AML-193 (cell line): Measurements from ENCODE around the gene LRRC4B.

Source experiments
- DNase-seq, 2 experiments: peaks; one replicate each; lab custom pipeline; 2025; lab: John Stamatoyannopoulos, UW

The LRRC4B gene

DNA sequence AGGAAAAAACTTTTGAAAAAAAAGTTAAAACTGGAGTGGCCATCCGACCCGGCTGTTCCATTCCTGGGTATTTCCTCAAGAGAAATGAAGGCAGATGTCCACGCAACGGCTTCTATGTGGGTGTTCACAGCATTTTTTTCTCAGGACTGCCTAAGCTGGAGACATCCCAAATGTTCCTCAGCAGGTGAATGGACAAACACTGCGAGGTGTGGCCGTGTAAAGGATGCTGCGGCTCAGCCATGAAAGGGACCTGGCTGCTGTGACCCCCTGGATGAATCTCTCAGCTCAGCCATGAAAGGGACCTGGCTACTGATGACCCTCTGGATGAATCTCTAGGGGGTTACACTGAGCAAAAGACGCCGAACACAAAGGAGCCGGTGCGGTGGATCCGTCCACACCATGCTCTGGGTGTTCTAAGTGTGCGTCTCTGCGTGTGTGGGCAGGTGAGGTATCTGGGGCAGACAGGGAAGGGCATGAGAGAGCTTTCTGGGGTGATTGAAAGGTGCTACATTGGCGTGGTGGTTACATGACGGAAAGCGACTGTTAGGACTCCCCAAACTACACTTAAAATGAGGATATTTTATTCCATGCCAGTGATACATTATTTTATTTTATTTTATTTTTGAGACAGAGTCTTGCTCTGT, 47.3 kb downstream of the LRRC4B start:
- no peak for DNase-seq

DNA sequence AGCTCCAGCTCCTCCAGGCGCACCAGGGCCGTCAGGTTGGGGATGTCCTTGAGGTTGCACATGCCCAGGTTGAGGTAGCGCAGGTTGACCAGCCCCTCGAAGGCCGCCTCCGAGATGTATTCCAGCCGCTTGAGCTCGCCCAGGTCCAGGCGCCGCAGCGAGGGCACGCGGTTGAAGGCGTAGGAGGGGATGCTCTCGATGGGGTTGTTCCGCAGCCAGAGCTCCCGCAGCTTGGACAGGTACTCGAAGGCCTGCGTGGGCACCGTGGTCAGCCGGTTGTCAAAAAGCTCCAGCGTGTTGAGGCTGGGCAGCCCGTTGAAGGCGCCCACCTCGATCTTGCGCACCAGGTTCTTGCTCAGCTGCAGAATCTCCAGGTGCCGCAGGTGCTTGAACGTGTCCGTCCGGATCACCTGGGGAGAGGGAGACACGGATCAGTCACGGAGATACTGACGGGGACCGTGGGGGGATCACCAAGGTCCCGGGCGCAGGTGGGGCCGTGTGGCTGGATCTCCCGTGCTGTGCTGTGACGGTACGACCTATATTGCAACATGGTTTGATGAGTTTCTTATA, 49.1 kb downstream of the LRRC4B start:
- no peak for DNase-seq

DNA sequence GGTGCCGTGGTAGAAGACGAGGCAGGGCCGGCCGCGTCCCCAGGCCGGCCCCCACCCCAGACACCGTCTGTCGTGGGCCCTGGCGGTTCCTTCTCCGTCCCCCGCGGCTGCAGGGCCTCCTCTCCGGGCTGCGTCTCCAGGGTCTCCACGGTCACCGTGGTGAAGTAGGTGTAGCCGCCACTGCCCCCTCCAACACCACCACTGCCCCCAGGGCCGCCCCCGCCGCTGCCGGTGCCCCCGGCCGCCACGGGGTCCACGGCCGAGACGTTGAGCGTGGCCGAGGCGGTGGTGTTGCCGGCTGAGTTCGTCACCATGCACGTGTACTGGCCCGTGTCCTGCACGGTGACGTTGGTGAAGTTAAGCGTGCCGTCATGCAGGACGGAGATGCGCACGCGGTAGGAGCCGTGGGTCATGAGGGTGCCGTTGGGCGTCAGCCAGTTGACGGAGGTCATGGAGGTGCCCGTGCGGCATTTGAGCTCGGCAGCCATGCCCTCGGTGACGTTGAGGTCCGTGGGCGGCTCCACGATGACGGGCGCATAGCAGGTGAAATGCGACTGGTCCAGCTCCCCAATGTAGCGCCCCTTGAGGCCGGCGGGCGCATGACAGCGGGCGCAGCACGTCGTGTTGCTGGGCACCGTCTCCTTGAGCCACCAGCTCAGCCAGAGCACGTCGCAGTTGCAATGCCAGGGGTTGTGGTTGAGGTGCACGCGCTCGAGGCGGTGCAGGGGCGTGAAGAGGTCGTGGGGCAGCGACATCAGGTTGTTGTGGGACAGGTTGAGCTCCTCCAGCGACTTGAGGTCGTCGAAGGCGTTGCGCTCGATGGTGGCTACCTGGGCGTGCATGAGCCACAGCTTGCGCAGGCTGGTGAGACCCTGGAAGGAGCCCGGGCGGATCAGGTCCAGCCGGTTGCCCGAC, 49.9 kb downstream of the LRRC4B start:
- no peak for DNase-seq

DNA sequence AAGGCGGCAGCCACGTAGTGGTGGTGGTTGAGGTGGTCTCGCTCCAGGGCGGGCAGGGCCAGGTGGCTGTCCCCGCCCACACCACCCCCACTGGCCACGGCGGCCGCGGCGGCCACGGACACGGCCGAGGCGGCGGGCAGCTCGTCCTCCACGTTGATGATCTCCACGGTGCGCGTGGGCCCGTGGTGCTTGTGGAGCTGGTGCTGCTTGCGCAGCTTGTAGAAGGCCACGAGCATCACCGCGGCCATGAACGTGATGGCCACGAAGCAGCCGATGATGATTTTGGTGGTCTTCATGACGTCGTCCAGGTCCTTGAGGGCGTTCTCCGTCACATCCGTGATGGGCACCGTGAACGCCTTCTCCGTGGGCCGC, 50.5 kb downstream of the LRRC4B start:
- DNase-seq, result no peak

DNA sequence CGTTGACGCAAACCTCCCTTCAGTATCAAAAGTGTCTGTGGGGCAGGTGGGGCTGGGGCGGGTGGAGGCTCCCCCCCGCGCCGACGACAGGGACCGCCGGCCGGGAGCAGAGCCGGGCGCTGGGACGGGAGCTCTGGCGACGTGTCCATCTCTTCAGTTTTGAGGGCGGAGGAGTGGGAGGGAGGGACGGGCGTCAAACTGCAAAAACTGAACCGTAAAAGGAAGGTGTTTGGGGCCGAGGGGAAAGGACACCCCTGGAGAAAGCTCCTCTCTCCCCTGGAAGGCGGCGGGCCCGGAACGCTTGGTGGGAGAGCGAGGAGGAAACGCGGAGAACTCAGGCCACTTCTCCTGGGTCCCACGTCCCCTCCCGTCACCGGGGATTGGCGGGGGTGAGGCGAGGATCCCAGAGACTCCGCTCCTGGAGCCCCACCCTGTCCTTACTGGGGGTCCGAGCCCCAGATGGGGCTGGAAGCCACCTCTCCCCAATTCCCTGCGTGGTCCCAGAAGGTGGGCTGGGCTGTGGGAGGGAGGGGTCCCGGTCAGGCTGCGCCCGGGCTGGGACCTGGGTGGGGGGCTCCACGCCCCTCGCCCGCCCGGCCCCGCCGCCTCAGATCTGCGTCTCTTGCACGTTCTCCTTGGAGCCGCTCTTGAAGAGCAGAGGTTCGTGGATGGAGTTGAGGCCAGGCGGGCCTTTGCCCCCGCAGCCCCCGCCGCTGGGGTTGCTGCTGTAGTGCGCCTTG, 51.1 kb downstream of the LRRC4B start:
- DNase-seq, result no peak

DNA sequence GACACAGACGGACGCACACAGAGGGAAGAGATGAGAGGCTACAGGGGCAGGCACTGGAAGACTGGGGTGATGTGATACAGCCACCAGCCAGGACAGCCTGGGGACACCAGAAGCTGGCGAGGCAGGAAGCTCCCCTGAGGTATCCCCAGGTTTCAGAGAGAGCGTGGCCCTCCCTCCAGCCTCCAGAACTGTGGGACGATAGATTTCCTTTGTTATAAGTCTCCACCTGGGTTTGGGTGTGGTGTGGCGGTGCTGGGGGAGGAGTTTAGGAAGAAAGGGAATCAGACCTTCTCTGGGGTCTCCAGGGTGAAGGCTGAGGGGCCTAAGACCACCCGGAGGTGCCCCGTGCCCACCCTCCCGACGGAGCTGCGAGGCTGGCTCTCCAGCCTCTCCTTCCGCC, 51.8 kb downstream of the LRRC4B start:
- DNase-seq, result no peak

DNA sequence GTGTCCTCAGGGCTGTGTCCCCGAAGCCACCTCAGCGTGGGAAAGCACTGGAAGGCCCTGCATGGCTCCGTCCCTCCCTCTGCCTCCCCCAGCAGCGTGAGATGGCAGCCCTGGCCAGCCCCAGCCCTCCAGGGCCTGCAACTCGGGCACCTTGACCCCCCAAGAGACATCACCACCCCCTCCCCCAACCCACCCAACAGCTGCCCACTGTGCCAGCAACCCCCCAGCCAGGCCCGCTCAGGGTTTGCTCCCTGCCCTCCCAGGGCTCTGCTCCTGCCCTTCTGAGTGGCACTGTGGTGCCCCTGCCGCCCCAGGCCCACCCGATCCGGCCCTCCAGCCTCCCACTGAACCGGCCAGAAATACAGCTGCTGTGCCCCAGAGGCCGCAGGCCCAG, 53.1 kb downstream of the LRRC4B start:
- no peak for DNase-seq

DNA sequence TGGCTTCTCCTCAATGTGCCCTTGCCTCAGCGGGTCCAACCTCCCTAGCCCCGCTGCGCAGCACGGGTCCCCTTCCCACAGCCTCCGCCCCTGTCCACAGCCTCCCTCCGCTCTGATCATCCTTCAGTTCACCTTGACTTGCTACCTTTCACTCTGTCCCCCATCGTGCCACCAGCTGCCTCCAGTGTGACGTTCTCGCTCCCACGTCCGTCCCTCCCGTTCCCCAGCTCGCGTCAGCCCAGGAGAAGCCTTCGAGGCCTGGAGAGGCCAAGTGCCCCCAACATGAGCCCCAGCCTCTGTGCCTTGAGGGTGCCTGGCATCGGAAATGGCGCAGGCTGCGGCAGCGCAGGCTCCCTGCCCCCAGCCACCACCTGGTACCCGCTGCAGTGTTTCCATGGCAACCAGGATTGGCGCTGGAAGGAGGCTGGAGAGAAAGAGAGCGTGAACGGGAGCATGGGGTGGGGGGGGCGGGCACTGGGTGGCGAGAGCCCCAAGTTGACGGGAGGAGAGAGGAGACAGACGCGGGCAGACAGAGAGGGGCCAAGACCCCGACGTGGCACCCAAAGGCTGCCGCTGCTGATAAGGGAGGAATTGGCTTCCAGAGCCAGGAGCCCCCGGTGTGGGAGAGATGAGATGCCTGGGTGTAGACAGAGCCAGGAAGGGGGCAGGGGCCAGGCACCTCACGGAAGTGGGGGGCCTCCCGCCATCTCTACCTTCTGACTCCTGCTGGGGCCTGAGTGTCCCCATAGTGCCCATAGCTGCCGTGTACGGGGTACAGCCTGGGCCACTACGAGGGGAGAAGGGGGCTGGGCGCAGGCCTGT, 53.7 kb downstream of the LRRC4B start:
- no peak for DNase-seq

DNA sequence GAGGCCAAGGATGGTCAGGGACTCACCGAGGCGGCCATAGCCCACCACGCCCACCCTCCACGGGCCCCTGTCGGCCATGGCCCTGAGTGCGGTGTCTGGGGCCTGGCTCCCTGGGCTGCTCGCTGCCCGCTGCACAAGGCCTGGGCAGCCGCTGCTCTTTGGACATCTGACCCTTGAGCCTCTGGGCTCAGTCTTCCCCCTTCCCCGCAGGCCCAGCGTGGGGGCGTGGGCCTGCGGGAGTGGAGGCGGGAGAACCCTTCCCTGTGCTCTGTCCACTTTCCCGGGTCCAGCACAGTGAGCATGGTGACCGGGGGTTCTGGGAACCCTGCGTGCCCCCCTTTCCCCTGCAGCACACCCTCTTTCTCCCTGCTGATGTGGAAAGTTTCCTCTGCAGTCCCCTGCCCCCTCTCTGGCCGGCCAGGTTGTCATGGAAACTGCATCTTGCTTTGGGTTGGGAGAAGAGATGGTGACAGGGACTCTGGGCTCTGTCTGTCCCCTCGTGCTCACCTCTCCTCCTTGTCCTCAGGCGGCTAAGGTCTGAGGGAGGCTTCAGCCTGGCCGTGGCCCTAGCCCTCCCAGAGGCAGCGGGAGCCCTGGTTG, 54.4 kb downstream of the LRRC4B start, which contains the start of gene ASPDH:
TSS of gene ASPDH (minus strand) at position 168 of the 600 bp plus-strand sequence. CDS start at position 78, 90 bp downstream.
- DNase-seq, result no peak

DNA sequence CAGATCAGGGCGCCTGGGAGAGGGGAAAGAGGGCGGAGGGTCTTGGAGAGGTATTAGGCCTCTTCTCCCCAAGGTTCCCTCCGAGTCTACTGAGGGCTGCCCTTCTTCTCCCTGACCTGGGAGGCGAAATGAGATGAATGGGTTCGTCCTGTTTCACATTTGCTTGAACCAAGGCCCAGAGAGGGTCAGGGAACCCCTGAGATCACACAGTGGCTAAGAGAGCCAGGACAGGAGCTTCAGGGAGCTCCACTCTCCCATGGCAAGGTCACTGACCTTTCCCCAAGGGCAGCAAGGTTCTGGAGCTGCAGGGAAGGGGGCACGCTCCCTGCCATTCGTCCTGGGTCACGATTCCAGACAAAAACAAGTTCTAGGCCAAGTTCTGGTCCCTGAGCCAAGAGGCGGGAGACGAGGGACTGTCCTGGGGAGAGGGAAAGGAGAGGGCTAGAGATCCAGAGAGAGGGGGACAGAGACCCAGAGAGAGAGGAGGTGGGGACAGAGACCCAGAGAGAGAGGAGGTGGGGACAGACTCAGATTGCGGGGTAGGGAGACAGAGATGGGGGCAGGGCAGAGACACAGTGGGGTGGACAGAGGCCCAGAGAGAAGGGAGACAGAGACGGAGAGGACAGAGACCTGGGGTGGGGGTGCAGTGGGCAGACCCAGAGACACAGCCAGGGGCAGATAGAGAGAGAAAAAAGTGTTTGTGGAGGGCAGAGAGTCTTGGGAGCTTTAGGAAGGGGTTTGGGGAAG, 55.1 kb downstream of the LRRC4B start:
- DNase-seq, result no peak

DNA sequence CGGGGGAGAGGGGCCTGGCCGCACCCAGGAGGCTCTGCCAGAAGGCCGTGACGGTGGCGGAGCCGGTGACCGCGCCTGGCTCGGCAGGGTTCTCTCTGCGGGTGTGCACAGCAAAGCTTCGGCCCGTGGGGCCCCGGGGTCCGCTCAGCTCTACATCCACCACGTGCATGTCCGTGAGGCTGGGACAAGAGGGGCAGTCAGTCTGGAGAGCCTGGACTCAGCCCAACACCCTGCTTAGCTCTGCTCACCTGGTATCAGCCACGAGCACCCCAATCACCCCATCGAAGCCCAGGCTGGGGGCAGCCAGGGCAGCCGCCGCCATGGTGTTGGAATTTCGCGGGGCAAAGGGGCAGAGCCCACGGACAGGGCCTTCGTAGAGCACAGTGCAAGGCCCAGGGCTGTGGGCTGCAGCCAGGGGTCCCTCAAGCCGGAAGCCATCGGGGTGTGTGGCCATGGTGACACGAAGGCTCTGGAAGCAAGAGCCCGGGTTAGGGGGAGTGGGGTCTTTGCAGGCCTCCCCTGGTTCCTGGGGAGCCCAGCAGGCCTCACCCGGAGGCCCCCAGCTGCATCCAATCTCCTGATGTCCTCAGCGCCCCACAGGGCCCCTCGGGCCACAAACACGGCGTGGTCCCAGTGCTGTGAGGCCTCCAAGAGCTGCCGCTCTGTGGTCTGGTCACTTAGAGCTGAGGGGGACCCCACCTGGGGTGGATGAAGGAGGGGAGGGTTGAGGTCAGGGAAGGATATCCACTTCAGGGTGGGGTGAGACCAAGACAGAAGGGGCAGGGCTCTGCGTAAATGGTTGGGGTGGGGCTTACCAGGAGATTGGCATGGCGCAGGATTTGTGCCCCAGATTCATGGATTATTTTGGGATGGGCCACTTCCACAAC, 55.9 kb downstream of the LRRC4B start:
- no peak for DNase-seq

DNA sequence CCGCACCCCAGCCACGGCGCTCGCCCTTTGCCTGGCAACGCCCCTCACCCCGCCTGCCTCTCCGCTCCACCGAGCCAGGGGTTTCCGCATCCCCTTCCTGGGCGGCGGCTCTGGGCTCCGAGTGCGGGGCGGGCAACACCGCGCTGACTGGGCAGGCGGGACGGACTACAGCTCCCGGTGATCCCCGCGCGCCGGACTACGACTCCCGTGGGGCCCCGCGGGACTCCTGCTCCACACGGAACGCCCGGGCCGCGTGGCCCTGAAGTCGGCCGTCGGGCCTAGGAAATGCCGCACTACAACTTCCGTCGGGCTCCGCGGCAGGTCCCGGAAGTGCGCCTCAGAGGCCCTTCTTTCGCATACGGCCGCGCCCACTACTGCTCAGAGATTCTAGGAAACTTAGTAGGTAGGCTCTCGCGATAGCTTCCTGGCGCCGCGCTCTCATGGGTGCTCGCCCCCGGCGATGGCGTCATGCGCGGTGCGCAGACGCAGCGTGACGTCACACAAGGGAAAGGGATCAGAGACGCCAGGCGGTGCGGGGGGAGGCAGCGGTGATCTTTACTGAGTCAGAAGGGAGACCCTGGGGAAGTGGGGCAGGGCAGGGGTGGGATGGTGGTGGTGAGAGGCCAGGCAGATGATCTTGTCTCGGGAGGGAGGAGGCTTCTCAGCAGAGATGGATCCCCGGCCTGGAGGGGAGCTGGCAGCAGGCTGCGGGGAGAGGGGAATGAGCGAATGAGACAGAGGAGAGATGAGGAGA, 57.0 kb downstream of the LRRC4B start, which contains the start of gene JOSD2:
TSS of gene JOSD2 (minus strand) at position 123 of the 754 bp plus-strand sequence. CDS start 760 bp downstream, outside the sequence.
- peak; percentile 97 for DNase-seq

DNA sequence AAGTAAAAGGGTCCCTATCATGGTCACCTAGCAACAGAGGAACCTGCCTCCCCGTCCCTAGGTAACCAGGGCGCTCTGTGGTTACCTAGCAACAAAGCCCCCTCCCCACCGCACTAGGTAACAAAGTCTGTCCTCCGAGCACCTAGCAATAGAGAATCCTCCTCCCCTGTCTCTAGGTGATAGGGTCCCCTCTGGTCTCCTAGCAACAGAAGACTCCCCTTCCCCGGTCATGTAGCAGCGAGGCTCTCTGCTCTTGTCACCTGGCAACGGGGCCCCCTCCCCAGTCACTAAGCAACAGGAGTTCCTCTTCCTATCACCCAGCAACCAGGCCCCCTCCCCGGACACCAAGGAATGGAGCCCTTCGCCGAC, 57.6 kb downstream of the LRRC4B start:
- no peak for DNase-seq

DNA sequence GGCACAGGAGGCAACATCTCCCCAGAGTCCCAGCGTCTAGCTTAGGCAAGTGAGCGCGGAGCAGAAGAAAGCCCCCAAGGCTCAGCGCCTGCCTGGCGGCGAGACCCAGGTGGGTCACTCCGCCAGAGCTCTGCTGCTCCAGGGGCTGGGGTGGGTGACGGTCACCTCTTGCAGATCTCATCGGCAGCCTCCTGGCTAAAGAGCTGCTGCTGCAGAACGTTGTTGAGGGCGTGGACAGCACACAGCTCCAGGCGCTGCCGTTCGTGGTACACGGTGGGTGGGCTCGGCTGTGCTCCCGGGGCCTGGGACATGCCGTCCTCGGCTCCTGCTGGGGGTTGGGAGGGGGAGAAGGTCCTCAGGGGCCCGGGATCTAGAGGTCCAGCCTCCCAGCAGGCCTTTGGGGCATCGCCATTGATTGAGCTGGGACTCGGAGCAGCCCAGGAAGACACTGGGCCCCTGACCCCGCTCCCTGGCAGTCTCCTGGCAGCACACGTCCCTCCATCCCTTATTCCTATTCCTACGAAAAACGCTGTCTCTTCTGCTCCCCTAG, 58.0 kb downstream of the LRRC4B start:
- DNase-seq, result no peak

DNA sequence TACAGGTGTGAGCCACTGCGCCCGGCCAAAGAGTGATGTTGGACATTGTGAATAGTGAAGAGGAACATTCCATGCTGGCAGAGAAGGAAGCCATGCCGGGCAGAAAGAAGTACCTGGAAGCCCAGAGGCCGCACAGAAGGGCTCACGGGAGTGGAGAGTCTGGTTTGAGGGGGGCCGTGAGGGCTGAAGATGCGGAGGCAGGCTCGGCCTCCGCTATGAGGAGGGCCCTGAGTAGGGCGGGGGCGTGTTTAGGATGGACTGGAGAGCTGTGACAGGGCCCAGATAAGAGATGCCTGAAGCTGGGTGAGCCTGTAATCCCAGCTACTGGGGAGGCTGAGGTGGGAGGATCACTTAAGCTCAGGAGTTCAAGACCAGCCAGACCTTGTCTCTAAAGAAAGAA, 58.9 kb downstream of the LRRC4B start:
- DNase-seq, result no peak

DNA sequence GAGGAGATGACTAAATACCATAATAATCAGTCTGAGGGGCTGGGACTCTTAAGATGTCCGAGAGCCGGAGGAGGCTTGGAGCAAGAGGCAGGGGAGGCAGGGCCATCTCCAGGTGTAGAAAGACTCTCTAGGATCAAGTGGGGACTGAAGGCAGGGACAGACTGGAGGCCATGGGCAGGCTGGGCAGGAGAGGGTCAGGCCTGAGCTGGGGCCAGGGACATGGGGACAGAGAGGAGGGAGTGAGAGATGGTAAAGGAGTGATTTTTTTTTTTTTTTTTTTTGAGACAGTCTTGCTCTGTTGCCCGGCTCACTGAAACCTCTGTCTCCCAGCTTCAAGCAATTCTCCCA, 59.4 kb downstream of the LRRC4B start:
- no peak for DNase-seq

DNA sequence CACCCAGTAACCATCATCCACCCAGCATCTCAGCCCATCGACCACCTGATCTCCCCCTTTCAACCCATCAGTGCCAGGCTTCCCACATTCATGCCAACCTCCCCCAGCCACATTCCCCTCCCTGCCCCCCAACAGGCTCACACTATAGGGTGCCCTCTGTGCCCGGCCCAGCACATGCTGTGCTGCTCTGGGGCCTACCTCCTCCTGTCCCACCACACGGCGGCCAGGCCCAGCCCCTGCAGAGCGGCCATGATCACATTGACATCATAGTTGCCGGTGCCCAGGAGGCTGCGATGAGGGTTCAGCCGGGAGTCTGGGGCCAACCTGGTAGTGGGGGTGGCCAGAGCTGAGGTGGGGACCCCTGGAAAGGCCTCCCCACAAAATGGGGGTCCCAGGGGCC, 60.9 kb downstream of the LRRC4B start:
- no peak for DNase-seq

DNA sequence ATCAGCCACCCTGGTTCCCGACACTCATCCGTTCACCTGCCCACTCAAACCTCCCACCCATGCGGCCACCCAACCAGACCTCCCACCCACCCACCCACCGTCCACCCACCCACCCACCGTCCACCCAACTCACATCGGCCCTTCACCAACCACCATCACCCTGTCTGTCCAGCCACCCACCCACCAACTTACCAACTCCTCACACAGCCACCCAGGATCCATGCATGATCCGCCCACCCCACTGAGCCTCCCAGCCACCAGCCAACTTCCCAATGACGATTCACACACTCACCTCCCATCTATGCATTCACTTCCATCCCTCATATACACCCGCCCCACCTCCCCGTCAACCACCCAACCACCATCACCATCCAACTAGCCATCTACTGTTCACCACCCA, 61.5 kb downstream of the LRRC4B start:
- no peak for DNase-seq
